Measurements from ENCODE around the gene THSD8. TPM values are rescaled to one million over a fixed set of nuclear protein-coding genes. Genes with fewer than 3 reads are reported as not detected.
A peak's percentile ranks its signal among the peaks of the same experiment; 100 is the strongest.
"Not testable (repeated sequence)": the region's sequence is repeated elsewhere in the genome, so short reads cannot be mapped to it uniquely, and the experiment has no call there.

THSD8 gene
- total RNA-seq, 1 donor from 2014 or later = not detected

DNA sequence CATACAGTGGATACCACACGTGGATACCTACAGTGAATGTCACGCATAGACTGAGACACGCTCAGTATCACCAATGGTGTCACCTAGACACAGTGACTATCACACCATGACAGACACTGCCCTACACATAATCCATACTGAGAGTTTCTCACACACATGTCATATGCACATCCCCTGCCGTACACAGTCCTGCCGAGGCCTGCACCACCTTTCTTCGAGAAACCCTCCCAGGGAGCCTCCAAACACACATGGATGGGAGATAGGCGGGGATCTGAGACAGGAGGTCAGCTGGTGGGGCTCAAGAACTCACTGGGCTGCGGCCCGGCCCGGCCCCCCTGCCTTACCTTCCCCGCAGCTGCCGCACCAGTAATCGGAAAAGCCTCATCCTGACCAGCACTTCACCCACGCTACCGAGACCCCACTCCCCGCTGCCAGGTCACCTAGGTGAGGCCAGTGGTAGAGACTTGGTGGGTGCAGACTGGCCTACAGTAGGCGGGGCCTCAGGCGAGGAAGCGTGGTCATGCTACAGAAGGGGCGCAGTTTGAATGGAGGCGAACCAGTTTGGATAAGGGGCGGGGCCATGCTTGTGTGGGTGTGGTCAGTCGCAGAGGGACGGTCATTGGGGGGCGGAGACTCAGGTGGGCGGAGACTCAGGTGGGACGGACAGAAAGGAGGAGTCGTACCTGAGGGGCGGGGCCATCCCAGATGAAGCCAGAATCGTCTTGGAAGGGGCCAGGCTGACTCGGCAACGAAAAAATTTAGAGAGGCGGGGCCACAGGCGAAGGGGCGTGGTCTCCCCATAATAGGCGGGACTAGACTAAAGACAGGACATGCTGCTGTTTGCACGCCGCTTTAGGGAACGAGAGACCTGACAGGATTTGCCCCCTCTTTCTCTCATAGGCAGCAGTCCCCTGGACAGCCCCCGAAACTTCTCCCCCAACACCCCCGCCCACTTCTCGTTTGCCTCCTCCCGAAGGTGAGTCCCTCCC lies 38.5 kb downstream of the THSD8 start:
- Histone ChIP-seq H3K27me3 (ENCODE audit: control insufficient read depth, insufficient read depth, low read length) (peaks cover 63% of the 10 kb centered on the region), H3K36me3 (ENCODE audit: control insufficient read depth, insufficient read depth, low read length) (no peaks in the 10 kb centered on the region), H3K4me3 (ENCODE audit: low read depth, low read length) (peak overlapping the region; percentile 18)
- no peak for DNase-seq (ENCODE audit: low read depth)
- TF ChIP-seq, protein P1, sequence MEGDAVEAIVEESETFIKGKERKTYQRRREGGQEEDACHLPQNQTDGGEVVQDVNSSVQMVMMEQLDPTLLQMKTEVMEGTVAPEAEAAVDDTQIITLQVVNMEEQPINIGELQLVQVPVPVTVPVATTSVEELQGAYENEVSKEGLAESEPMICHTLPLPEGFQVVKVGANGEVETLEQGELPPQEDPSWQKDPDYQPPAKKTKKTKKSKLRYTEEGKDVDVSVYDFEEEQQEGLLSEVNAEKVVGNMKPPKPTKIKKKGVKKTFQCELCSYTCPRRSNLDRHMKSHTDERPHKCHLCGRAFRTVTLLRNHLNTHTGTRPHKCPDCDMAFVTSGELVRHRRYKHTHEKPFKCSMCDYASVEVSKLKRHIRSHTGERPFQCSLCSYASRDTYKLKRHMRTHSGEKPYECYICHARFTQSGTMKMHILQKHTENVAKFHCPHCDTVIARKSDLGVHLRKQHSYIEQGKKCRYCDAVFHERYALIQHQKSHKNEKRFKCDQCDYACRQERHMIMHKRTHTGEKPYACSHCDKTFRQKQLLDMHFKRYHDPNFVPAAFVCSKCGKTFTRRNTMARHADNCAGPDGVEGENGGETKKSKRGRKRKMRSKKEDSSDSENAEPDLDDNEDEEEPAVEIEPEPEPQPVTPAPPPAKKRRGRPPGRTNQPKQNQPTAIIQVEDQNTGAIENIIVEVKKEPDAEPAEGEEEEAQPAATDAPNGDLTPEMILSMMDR (IDR thresholded peaks at IDR 0.05; ENCODE audit: insufficient read depth, low read length, poor library complexity, severe bottlenecking) = no peak

DNA sequence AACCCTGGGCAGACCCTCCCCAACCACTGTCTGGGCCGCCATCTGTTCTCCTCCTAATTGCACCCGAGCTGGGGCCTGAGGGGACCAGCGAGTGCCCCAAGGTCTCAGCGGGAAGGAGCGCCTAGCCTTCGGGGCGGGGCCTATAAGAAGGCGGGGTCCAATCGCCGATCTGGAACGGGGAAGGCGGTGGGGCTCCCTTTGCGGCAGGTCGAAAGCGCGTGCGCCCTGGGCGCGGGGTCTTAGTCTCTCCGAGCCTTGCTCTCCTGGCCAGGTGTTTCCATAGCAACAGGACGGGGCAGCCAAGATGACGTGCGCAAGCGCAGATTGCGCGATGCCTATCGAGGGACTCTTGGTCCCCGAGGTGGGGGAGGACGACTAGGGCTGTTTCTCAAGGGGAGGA lies 39.2 kb downstream of the THSD8 start:
- H3K27me3 ChIP-seq (ENCODE audit: control insufficient read depth, insufficient read depth, low read length) = peaks cover 56% of the 10 kb centered on the region
- no peak for DNase-seq (ENCODE audit: low read depth)

DNA sequence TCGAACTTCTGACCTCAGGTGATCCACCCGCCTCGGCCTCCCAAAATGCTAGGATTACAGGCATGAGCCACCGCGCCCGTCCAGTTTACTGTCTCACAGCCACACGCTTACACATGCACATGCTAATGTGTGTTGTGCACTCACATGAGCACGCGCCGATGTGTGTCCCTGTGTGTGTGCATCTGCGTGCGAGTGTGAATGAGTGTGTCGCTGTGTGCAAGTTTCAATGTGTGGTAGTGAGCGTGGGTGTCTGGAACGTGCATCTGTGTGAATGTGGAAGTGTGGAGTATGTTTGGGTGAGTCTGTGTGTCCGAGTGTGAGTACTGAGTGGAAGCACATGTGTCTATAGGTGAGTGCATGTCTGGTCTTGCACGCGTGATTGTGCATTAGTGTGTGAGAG lies 40.6 kb downstream of the THSD8 start:
- no peak for DNase-seq (ENCODE audit: low read depth)
- Histone ChIP-seq H3K36me3 (ENCODE audit: control insufficient read depth, insufficient read depth, low read length) (no peaks in the 10 kb centered on the region), H3K4me3 (ENCODE audit: low read depth, low read length) (no peak overlapping the region), H3K27me3 (ENCODE audit: control insufficient read depth, insufficient read depth, low read length) (peaks cover 51% of the 10 kb centered on the region)
- TF ChIP-seq, protein P1 (IDR thresholded peaks at IDR 0.05; ENCODE audit: insufficient read depth, low read length, poor library complexity, severe bottlenecking) = no peak

More for the DNA sequence above, 39.2 kb downstream of the THSD8 start:
- no peaks in the 10 kb centered on the region for H3K36me3 ChIP-seq (ENCODE audit: control insufficient read depth, insufficient read depth, low read length)
- TF ChIP-seq, protein P1 (IDR thresholded peaks at IDR 0.05; ENCODE audit: insufficient read depth, low read length, poor library complexity, severe bottlenecking) = no peak
- H3K4me3 ChIP-seq (ENCODE audit: low read depth, low read length) = peak overlapping the region; percentile 18

DNA sequence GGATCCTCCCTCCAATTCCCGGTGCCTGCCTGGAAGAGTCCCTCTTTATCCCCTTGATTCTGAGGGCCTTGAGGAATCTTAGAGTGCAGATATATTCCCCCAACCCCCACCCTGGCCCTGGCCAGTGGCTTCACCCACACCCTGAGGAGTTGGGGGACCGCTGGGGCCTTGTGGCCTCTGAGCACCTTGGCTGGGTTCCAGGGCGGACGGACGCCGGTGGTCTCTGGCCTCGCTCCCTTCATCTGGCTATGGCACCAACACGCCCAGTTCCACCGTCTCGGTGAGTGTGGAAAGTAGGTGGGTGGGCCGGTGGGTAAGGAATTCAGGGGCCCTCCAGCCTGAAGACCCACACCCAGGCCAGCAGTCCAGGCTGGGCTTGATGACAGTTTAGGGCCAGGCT lies 41.5 kb downstream of the THSD8 start:
- no peak for DNase-seq (ENCODE audit: low read depth)
- Histone ChIP-seq H3K36me3 (ENCODE audit: control insufficient read depth, insufficient read depth, low read length) (no peaks in the 10 kb centered on the region), H3K27me3 (ENCODE audit: control insufficient read depth, insufficient read depth, low read length) (peaks cover 46% of the 10 kb centered on the region), H3K4me3 (ENCODE audit: low read depth, low read length) (no peak overlapping the region)
- TF ChIP-seq, protein P1 (IDR thresholded peaks at IDR 0.05; ENCODE audit: insufficient read depth, low read length, poor library complexity, severe bottlenecking) = no peak

DNA sequence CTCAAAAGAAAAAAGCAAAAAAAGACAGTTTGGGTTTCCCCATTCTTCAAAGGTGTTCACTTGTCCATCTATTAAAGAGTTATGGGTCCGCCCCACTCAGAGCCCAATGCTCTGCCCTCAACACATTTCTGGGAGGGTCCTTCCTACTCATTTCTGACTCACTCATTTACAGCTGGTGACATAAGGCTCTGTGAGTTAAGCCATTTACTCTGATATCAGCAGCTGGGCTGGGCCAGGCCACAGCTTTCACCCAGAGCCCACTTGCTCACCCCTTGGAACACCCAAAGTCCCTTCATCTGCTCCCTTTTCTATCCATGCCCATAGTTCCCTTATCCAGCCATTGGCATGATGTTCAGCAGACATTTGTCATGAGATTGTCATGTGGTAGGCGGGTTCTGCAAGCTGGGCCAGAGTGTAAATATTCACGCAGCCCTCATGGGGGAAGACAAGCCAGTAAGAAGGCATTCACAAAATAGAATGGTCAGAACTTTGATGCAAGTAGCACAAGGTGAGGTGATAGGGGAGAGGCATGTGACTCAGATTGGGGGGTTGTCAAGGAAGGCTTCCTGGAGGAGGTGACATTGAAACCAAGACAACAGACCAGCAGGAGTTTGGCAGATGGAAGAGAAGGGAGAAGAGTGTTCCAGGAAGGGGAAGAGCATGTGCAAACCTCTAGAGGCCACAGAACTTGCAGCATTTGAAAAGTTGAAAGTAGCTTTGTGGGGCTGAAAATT lies 42.3 kb downstream of the THSD8 start:
- no peak for DNase-seq (ENCODE audit: low read depth)

DNA sequence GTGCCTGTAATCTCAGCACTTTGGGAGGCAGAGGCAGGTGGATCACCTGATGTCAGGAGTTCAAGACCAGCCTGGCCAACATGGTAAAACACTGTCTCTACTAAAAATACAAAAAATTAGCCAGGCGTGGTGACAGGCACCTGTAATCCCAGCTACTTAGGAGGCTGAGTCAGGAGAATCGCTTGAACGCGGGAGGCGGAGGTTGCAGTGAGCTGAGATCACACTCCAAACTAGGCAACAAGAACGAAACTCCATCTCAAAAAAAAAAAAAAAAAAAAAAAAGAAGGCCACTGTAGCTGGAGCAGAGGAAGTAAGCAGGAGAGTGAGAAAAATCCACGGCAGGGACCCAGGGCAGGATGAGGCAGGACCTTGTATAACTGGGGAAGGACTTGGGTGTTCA lies 44.7 kb downstream of the THSD8 start:
- peaks cover 15% of the 10 kb centered on the region for H3K27me3 ChIP-seq (ENCODE audit: control insufficient read depth, insufficient read depth, low read length)
- DNase-seq (ENCODE audit: low read depth); H3K36me3 ChIP-seq (ENCODE audit: control insufficient read depth, insufficient read depth, low read length); H3K4me3 ChIP-seq (ENCODE audit: low read depth, low read length): not testable (repeated sequence)

More for the DNA sequence above, 42.3 kb downstream of the THSD8 start:
- no peak overlapping the region for H3K4me3 ChIP-seq (ENCODE audit: low read depth, low read length)
- TF ChIP-seq, protein P1 (IDR thresholded peaks at IDR 0.05; ENCODE audit: insufficient read depth, low read length, poor library complexity, severe bottlenecking) = no peak
- no peaks in the 10 kb centered on the region for H3K36me3 ChIP-seq (ENCODE audit: control insufficient read depth, insufficient read depth, low read length)
- H3K27me3 ChIP-seq (ENCODE audit: control insufficient read depth, insufficient read depth, low read length) = peaks cover 37% of the 10 kb centered on the region
